GM23248 (cell line): ENCODE results near the gene ST7.

ENCODE experiments used
- EZH2 ChIP-seq: fragments of 200-600 bp; sonication (generic); IDR thresholded peaks from 2 replicates; pipeline ENCODE4 v1.6.1; 2018; ENCODE audit warnings: antibody characterized with exemption, mild to moderate bottlenecking; ENCODE audit not compliant: insufficient read depth, poor library complexity, severe bottlenecking
- EZH2phosphoT487 ChIP-seq: fragments of 200-600 bp; sonication (generic); IDR thresholded peaks from 2 replicates; pipeline ENCODE4 v1.6.1; 2018; ENCODE audit warnings: antibody characterized with exemption, moderate library complexity, mild to moderate bottlenecking, low read depth; ENCODE audit not compliant: insufficient read depth

GRCh38 chr7:117074378-117074777 lies 121.1 kb downstream of the ST7 start:
- TF ChIP-seq EZH2phosphoT487: no peak
- TF ChIP-seq EZH2: no peak
